ENCODE results near the gene MT1H.

The MT1H gene

DNA sequence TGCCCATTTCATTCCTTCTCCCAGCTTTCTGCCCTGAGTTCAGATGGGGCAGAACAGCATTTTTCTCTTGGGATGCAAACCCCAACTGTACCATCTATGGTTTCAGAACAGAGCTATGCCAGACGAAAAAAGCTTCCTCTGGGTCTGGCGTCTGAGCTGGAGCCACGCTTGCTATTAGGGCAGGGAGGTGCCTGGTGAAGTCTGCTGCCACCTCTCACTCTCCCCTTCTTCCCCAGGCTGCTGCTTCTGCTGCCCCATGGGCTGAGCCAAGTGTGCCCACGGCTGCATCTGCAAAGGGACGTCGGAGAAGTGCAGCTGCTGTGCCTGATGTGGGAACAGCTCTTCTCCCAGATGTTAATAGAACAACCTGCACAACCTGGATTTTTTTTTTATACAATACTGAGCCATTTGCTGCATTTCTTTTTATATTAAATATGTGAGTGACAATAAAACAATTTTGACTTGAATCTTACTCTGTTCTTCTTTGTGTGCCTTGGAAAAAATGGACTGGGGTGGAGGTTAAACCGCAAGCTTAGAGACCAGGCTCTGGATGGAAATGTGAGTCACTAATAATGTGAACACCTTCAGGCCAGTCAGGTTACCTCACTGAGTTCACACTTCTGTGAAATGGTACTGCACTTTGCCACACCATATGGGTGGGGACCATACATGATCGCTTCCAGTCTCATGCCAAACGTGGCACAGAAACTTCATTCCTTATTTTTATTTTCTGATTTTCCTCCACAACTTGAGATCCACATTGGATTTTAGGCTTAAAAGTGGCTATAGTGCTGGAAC is 32.8 kb upstream of the MT1H start:
- DNase-seq = no peak

DNA sequence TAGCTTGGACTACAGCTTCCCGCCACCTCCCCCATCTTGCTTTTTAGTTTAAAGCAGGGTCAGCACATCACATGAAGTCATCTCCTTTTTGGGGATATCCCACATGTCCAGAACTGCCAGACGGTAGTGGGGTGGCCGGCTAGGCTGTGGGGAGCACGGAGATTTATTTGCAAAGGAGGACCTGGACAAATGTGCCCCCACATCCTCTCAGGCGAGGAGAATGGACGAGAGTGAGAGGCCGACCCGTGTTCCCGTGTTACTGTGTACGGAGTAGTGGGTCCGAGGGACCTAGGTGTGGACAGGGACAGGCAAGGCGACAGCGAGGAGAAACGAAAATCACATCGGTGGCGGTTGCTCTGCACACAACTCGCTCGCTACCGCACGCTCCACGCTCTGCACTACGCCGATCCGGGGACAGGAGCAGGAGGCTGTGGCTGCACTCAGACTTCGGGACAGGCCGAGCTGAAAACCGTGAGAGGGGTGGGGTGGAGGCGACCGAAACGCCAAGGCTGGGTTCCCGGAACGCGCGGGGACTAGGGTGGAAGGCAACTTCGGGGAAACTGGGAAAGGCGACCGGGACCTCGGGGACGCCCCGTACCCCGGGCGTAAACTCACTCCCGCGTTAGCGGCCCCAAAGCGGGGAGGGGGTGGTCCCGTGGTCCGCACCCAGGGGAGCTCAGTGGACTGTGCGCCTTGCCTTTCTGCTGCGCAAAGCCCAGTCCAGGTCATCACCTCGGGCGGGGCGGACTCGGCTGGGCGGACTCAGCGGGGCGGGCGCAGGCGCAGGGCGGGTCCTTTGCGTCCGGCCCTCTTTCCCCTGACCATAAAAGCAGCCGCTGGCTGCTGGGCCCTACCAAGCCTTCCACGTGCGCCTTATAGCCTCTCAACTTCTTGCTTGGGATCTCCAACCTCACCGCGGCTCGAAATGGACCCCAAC is 31.5 kb upstream of the MT1H start, which contains the start of gene MT1A:
TSS of gene MT1A (plus strand) at position 853 of the 937 bp plus-strand sequence. CDS start at position 926, 73 bp downstream.
- DNase-seq = no peak

- no peak for DNase-seq
Observed at GRCh38 chr16:56639045-56639444, 30.6 kb upstream of the MT1H start.

- no peak for DNase-seq
Observed at GRCh38 chr16:56640076-56640475, 29.5 kb upstream of the MT1H start.

DNA sequence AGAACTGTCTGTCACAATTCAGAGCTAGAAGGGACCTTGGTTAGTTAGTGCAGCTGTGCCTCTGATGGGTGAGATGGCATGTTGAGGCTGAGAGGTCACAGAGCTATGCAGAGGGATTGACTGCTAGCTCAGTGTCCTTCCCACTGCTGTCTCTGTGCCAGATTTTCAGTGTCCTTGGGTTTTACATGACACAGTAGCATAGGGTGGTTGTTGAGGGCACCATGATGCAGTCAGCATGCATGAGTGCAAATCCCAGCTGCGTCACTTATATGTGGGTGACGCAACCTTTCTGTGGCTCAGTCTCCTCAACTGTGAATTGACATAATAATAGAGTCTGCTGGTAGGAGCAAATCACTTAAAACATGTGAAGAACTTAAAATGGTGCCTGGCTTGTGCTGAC is 28.4 kb upstream of the MT1H start:
- DNase-seq = no peak

DNA sequence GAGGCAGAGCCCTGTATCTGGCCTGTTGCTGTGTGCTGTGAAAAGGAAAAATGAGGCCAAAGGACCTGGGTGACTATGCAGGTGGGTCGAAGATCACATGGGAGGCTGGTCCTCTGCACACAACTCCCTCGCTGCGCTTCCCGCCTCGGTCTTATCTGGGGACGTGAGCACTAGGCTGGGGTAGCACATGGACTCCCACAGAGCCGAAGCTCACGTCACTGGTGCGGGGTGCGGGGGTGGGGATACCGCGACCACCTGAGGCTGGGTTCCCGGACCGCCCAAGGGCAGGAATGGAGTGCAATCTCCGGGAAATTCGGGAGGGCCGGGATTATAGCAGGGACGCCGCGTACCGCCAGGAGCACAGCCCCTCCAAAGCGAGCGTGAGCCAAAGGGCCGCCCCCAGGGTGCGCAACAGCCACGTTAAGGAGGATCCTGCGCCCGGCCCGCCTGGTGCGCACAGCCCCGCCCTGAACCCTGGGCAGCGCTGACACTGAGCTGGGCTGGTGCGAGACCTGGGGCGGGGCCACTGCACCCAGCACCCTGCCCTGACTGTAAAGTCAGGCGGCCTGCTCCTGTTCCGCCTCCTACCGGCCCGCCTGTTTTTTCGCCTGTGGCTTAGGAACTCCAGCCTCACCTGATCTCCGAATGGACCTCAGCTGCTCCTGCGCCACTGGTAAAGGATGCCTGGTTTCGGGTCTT is 26.4 kb upstream of the MT1H start:
- DNase-seq = peak; percentile 77 to 80

DNA sequence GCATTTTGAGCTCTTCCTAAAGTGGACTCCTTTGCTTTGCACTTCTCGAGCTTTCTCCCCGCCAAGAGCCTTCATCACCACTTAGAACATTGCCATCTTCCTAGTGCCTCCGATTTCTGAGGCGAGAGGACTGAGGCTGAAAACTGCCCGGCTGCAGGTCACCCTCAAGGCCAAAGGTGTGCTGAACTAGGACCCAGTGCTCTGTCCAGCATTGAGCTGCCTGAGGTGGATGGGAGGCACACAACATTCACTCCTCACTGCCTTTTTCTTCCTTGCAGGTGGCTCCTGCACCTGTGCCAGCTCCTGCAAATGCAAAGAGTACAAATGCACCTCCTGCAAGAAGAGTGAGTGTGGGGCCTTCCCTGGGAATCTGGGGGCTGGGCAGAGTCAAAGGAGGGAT is 25.8 kb upstream of the MT1H start:
- no peak for DNase-seq

GRCh38 chr16:56645311-56645710 is 24.3 kb upstream of the MT1H start:
- no peak for DNase-seq

DNA sequence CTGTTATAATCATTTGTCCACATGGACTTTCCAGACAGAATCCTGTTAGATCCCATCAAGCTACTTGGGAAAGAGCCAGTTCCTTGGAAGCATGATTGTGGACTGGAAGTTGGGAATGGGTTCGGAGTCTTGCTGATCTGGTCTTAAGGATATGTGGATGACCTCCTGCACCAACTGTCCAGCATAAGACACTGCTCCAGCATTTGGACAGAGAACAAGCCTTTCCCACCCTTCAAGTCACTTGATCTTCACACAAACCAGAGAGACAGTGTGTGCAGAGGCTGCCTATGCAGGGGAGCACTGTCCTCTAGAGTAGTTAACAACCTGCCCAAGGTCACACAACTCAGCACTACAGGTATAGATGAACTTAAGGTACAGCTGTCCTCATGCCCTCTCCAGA is 23.8 kb upstream of the MT1H start:
- no peak for DNase-seq

- no peak for DNase-seq
Observed at GRCh38 chr16:56647641-56648431, 21.8 kb upstream of the MT1H start.

DNA sequence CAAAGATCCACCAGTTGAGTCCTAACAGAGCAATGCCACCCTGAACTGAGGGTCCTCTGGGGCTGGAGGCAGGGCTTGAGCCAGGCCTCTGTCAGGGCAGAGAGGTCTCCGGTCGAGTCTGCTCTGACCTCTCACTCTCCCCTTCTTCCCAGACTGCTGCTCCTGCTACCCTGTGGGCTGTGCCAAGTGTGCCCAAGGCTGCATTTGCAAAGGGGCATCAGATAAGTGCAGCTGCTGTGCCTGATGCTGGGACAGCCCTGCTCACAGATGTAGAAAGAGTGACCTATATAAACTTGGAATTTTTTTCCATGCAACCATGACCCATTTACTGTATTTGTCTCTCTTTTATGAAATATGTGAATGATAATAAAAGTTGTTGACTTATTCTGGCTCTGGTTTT is 20.3 kb upstream of the MT1H start:
- no peak for DNase-seq

DNA sequence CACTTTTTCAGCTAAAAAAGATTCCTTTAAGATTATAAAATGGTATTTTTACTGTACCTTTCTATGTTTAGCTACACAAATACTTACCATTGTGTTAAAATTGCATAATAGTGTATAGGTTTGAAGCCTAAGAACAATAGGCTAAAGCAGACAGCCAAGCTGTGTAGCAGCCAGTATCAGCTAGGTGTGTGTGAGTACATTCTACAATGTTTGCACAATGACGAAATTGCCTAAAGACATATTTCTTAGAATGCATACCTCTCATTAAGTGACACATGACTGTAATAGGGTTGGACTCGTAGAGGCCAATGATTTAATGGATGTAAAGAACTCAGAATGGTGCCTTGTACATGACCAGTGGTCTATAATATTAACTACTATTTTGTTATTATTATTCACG is 19.8 kb upstream of the MT1H start:
- no peak for DNase-seq

GRCh38 chr16:56651586-56651985 is 18.0 kb upstream of the MT1H start, which contains the start of gene MT1B:
Gene MT1B, plus strand, starts transcription at chr16:56651886. Its CDS starts 68 bp downstream, at chr16:56651954.
- no peak for DNase-seq

DNA sequence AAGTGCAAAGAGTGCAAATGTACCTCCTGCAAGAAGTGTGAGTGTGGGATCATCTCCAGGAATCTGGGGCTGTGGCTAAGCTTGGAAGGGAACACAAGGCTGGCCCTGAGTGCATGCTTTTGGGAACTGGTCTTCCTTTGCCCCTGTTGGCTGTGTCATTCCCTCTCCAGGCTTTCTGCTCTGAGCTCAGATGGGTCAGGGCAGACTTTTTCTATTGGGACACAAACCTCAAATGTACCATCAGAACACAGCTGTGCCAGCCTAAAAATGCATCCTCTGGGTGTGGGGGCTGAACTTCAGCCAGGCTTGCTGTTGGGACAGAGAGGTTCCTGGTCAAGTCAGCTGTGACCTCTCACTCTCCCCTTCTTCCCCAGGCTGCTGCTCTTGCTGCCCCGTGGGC is 17.0 kb upstream of the MT1H start:
- DNase-seq = no peak

GRCh38 chr16:56653218-56653617 is 16.4 kb upstream of the MT1H start:
- DNase-seq = no peak

GRCh38 chr16:56657555-56658326 is 11.9 kb upstream of the MT1H start, which contains the start of gene MT1F:
Gene MT1F, plus strand, starts transcription at chr16:56657959. Its CDS starts 100 bp downstream, at chr16:56658059.
- peak; percentile 56 to 74 for DNase-seq

DNA sequence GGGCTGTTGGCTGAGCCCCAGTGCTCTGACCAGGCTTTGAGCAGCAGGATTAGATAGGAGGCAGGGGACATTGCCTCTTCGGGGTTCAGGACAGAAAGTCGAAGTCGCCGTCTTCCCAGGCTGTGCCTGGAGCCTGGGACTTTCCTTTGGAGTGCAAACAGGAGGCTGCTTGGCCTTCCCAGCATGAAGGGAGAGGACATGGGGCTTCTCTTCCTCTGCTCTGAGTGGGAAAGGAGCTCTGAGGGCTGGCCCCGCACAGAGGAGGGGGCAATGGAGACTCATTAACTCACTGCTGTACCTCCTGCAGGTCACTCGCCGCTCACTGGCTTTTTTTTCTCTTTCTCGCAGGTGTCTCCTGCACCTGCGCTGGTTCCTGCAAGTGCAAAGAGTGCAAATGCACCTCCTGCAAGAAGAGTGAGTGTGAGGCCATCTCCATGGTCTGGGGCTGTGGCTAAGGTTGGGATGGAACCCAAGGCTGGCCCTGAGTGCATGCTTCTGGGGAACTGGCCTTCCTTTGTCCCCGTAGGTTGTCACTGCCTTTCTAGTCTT is 11.2 kb upstream of the MT1H start:
- DNase-seq = no peak

DNA sequence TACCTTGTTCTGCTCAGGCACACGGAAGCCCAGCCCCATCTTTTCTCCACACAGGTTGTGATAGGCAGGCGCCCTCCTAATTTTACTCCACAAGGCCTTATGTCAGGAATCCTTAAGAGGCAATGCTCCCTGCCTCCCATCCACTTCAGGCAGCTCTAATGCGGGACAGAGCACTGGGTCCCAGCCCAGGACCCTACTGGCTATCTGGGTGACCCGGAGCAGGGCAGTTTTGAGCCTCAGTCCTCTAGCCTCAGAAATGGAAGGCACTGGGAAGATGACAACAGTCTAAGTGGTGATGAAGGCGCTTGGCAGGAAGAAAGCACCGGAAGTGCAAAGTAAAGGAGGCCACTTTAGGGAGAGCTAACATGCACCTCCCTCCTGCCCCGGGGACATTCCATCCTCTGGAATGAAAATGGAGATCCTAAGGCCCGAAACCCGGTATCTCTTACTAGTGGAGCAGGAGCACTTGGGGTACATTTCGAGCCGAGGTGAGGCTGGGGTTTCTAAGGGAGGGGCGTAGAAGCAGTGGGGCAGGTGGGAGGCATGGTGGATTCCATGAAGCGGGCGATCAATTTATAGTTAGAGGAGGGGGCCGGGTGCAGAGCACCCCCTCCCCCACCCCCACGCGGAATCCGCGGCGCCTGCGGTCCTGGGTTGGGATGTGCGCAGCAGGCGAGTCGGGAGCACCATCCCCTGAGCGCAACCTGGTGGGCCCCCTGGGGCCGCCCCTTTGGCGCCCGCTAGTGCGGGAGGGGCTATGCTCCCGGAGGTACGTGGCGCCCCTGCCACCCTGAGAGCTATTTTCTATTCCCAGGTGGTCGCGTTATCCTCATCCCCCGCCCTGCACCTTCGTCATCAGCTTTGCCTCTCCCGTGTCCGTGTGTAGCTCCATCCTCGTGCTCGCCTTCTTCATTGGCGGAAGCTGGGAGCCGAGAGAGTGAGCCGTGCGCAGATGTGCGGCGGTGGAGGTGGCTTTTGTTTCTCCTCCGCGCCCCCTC is 7.0 kb upstream of the MT1H start:
- DNase-seq = peak in 1 of 2 donors; percentile 25

- no peak for DNase-seq
Observed at GRCh38 chr16:56664506-56664905, 5.1 kb upstream of the MT1H start.

Data from CD4-positive, alpha-beta T cell treated with Interleukin-4 for 1 hour (primary cell).